Measurements from ENCODE around the gene PTTG2. TPM values are rescaled to one million over a fixed set of nuclear protein-coding genes. Genes with fewer than 3 reads are reported as not detected.

PTTG2 gene
- polyA plus RNA-seq, 1 of the 3 experiments (the other 2 are of a cell fraction), result not detected

DNA sequence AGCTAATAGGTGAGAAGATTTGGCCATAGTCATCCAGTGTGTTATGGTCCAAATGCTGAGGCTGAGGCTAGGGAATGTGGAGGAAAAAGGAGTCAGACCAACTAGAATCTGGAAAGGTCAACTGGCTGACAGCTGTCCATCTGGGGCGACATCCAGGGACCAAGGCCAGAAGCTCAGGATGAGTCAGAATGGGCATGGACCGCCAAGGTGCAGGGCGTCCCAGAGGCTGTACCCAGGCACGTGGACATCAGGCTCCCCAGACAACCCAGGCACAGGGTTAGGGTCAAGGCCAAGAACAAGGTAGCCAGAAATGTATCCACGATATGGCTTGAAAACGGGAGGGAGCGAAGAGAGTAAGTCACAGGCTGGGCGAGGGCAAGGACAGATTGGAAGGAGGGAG, 26.1 kb upstream of the PTTG2 start (continued):
- TF ChIP-seq, protein P1, sequence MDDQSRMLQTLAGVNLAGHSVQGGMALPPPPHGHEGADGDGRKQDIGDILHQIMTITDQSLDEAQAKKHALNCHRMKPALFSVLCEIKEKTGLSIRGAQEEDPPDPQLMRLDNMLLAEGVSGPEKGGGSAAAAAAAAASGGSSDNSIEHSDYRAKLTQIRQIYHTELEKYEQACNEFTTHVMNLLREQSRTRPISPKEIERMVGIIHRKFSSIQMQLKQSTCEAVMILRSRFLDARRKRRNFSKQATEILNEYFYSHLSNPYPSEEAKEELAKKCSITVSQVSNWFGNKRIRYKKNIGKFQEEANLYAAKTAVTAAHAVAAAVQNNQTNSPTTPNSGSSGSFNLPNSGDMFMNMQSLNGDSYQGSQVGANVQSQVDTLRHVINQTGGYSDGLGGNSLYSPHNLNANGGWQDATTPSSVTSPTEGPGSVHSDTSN (IDR thresholded peaks at IDR 0.05), result no peak
- TF ChIP-seq EP300 (IDR thresholded peaks at IDR 0.05; ENCODE audit: borderline replicate concordance in 1 of 2, low read depth in 1 of 2, low read length in 1 of 2), result no peak
- TF ChIP-seq FOXJ3 (CRISPR knock-in tag; IDR thresholded peaks at IDR 0.05), result no peak
- TF ChIP-seq, protein P2, sequence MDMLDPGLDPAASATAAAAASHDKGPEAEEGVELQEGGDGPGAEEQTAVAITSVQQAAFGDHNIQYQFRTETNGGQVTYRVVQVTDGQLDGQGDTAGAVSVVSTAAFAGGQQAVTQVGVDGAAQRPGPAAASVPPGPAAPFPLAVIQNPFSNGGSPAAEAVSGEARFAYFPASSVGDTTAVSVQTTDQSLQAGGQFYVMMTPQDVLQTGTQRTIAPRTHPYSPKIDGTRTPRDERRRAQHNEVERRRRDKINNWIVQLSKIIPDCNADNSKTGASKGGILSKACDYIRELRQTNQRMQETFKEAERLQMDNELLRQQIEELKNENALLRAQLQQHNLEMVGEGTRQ (IDR thresholded peaks at IDR 0.05; ENCODE audit: borderline replicate concordance, low read depth, low read length), result no peak

DNA sequence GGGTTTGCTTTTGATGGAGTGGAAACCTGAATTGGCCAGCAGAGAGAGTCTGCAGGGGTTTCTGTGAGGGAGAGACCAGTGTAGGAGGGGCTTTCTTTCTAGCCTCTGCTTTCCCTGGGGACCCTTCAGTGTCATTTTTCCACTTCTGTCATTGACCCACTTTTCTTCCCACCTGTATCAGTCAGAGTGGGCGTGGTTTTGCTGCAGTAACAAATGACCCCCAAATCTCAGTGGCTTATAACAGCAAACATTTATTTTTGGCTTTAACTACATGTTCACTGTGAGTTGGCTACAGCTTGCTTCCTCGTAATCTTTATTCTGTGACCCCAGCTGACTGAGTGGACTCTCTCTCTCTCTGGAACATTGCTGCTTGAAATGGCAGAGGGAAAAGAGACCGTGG, 25.6 kb upstream of the PTTG2 start:
- Histone ChIP-seq H3K9ac (no peak overlapping the region), H4K20me1 (ENCODE audit: insufficient read depth) (0 out of 2 replicates have a peak, but pooled peaks cover 3% of the 10 kb centered on the region), H3K4me3 (ENCODE audit: low read depth in 2 of 2, low read length in 1 of 2) (no peak overlapping the region), H3K9me3 (no peaks in the 10 kb centered on the region), H3K36me3 (replicated peaks in 1 of 2; ENCODE audit: control insufficient read depth in 1 of 2, insufficient read depth in 2 of 2, low read length in 1 of 2) (no peaks in the 10 kb centered on the region), H3K27ac (ENCODE audit: low read depth in 2 of 2, low read length in 1 of 2) (no peak overlapping the region), H3K4me1 (ENCODE audit: control insufficient read depth in 1 of 2, insufficient read depth in 2 of 2, low read depth in 1 of 2, low read length in 1 of 2) (peaks cover 0 to 5% of the 10 kb centered on the region in 2 experiments; a peak in 1 of 4 replicates), H3K27me3 (ENCODE audit: insufficient read depth) (peaks cover 13% of the 10 kb centered on the region; the same call in 1 of the 2 replicates), H3F3A (replicated peaks; ENCODE audit: insufficient read depth) (peaks cover 15% of the 10 kb centered on the region), H3K9me2 (no peaks in the 10 kb centered on the region), H3K4me2 (no peak overlapping the region), H3K79me2 (ENCODE audit: insufficient read depth) (no peaks in the 10 kb centered on the region), H2AFZ (ENCODE audit: low read depth) (no peak overlapping the region)
- 36% methylated on average over 3 of the region's 3 CpGs for WGBS (ENCODE audit: low lambda C conversion rate)
- DNase-seq, result no peak
- POLR2A ChIA-PET, result no interaction called here
- CTCF ChIA-PET, result no interaction called here
- TF ChIP-seq TAF1 (IDR thresholded peaks at IDR 0.05; ENCODE audit: borderline replicate concordance, low read depth, low read length), result no peak
- TF ChIP-seq NFIC (IDR thresholded peaks at IDR 0.05; ENCODE audit: borderline replicate concordance), result no peak
- no peak for TF ChIP-seq POLR2AphosphoS5 (IDR thresholded peaks at IDR 0.05; ENCODE audit: low read depth, low read length)
- no peak for TF ChIP-seq TEAD4 (IDR thresholded peaks at IDR 0.05; ENCODE audit: borderline replicate concordance, insufficient read depth)
- TF ChIP-seq GATA2 (CRISPR knock-in tag; IDR thresholded peaks at IDR 0.05), result no peak
- no peak for TF ChIP-seq RCOR1 (IDR thresholded peaks at IDR 0.05; ENCODE audit: low read length)
- no peak for TF ChIP-seq JUND (IDR thresholded peaks at IDR 0.05)
- TF ChIP-seq FOSL2 (IDR thresholded peaks at IDR 0.05; ENCODE audit: borderline replicate concordance, low read depth), result no peak
- TF ChIP-seq FOXM1 (IDR thresholded peaks at IDR 0.05; ENCODE audit: low read depth), result no peak
- TF ChIP-seq ELF1 (IDR thresholded peaks at IDR 0.05), result no peak
- TF ChIP-seq, protein P3, sequence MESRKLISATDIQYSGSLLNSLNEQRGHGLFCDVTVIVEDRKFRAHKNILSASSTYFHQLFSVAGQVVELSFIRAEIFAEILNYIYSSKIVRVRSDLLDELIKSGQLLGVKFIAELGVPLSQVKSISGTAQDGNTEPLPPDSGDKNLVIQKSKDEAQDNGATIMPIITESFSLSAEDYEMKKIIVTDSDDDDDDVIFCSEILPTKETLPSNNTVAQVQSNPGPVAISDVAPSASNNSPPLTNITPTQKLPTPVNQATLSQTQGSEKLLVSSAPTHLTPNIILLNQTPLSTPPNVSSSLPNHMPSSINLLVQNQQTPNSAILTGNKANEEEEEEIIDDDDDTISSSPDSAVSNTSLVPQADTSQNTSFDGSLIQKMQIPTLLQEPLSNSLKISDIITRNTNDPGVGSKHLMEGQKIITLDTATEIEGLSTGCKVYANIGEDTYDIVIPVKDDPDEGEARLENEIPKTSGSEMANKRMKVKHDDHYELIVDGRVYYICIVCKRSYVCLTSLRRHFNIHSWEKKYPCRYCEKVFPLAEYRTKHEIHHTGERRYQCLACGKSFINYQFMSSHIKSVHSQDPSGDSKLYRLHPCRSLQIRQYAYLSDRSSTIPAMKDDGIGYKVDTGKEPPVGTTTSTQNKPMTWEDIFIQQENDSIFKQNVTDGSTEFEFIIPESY (IDR thresholded peaks at IDR 0.05; ENCODE audit: borderline replicate concordance, low read depth), result no peak
- no peak for TF ChIP-seq EZH2phosphoT487 (IDR thresholded peaks at IDR 0.05; ENCODE audit: borderline replicate concordance, low read depth)
- no peak for TF ChIP-seq GABPA (IDR thresholded peaks at IDR 0.05; ENCODE audit: low read depth)
- no peak for TF ChIP-seq MXI1 (IDR thresholded peaks at IDR 0.05; ENCODE audit: low read depth, low read length)
- TF ChIP-seq SIN3A (IDR thresholded peaks at IDR 0.05; ENCODE audit: borderline replicate concordance, low read depth, low read length), result no peak
- no peak for TF ChIP-seq CHD2 (IDR thresholded peaks at IDR 0.05; ENCODE audit: low read length, partially characterized antibody)
- TF ChIP-seq, protein P4, sequence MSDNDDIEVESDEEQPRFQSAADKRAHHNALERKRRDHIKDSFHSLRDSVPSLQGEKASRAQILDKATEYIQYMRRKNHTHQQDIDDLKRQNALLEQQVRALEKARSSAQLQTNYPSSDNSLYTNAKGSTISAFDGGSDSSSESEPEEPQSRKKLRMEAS (IDR thresholded peaks at IDR 0.05; ENCODE audit: low read depth), result no peak
- no peak for TF ChIP-seq NRF1 (IDR thresholded peaks at IDR 0.05; ENCODE audit: low read depth, low read length)
- TF ChIP-seq, protein P5, sequence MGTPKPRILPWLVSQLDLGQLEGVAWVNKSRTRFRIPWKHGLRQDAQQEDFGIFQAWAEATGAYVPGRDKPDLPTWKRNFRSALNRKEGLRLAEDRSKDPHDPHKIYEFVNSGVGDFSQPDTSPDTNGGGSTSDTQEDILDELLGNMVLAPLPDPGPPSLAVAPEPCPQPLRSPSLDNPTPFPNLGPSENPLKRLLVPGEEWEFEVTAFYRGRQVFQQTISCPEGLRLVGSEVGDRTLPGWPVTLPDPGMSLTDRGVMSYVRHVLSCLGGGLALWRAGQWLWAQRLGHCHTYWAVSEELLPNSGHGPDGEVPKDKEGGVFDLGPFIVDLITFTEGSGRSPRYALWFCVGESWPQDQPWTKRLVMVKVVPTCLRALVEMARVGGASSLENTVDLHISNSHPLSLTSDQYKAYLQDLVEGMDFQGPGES (IDR thresholded peaks at IDR 0.05; ENCODE audit: low read depth, low read length), result no peak

Data from SK-N-SH (cell line).